Panc1 (cell line): Measurements from ENCODE around the gene SRBD1.

Source experiments
- CTCF ChIP-seq: fragments of 450-650 bp; IDR thresholded peaks from 2 replicates; pipeline ENCODE4 v1.5.1; 2017; ENCODE audit warnings: mild to moderate bottlenecking
- POLR2AphosphoS5 ChIP-seq: IDR thresholded peaks from 2 replicates; pipeline ENCODE4 v1.6.1; 2012; ENCODE audit warnings: mild to moderate bottlenecking, low read depth, low read length, moderate library complexity
- SIN3A ChIP-seq: IDR thresholded peaks from 2 replicates; pipeline ENCODE4 v1.6.1; 2012; ENCODE audit warnings: low read depth, mild to moderate bottlenecking, low read length, moderate library complexity, borderline replicate concordance; ENCODE audit not compliant: insufficient read depth
- TCF7L2 ChIP-seq: IDR thresholded peaks from 2 replicates; pipeline ENCODE4 v1.6.1; 2011; ENCODE audit warnings: mild to moderate bottlenecking, low read depth, low read length, inconsistent platforms
- TF ChIP-seq, protein P1 (sequence below), 2 experiments: IDR thresholded peaks; 2 replicates each; pipeline ENCODE4 v1.6.1; 2011 to 2012; ENCODE audit warnings: low read depth in 2 of 2, control low read depth in 1 of 2, low read length in 1 of 2, mild to moderate bottlenecking in 1 of 2, moderate library complexity in 1 of 2; ENCODE audit not compliant: insufficient read depth in 1 of 2

- TF ChIP-seq POLR2AphosphoS5 (no peak), CTCF (no peak), SIN3A (no peak), TCF7L2 (no peak)
- TF ChIP-seq, protein P1, sequence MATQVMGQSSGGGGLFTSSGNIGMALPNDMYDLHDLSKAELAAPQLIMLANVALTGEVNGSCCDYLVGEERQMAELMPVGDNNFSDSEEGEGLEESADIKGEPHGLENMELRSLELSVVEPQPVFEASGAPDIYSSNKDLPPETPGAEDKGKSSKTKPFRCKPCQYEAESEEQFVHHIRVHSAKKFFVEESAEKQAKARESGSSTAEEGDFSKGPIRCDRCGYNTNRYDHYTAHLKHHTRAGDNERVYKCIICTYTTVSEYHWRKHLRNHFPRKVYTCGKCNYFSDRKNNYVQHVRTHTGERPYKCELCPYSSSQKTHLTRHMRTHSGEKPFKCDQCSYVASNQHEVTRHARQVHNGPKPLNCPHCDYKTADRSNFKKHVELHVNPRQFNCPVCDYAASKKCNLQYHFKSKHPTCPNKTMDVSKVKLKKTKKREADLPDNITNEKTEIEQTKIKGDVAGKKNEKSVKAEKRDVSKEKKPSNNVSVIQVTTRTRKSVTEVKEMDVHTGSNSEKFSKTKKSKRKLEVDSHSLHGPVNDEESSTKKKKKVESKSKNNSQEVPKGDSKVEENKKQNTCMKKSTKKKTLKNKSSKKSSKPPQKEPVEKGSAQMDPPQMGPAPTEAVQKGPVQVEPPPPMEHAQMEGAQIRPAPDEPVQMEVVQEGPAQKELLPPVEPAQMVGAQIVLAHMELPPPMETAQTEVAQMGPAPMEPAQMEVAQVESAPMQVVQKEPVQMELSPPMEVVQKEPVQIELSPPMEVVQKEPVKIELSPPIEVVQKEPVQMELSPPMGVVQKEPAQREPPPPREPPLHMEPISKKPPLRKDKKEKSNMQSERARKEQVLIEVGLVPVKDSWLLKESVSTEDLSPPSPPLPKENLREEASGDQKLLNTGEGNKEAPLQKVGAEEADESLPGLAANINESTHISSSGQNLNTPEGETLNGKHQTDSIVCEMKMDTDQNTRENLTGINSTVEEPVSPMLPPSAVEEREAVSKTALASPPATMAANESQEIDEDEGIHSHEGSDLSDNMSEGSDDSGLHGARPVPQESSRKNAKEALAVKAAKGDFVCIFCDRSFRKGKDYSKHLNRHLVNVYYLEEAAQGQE (IDR thresholded peaks at IDR 0.05; ENCODE audit: insufficient read depth in 1 of 2, low read depth in 2 of 2, low read length in 1 of 2): no peak
Measured at GRCh38 chr2:45577441-45577840, 33.6 kb downstream of the SRBD1 start.
